Stimulated activated effector memory CD8-positive, alpha-beta T cell treated with anti-CD3 and anti-CD28 coated beads, Interleukin-12 subunit alpha, Interleukin-12 subunit beta, amount 100 ng/mL, for 72 hours (primary cell): ENCODE data around the gene PACSIN2.
A peak's percentile ranks its signal among the peaks of the same experiment; 100 is the strongest.
"Not testable (repeated sequence)": the region's sequence is repeated elsewhere in the genome, so short reads cannot be mapped to it uniquely, and the experiment has no call there.

Experiments
- ATAC-seq: fragments of 150-1000 bp; cut with Tn5 transposase; 2 replicates; pipeline ENCODE4 v1.10.0; 2021
- DNase-seq, 2 donors: peaks; one replicate each; pipeline ENCODE4 v3.0.0; 2021 to 2022; ENCODE audit warnings: low spot score in 2 of 2
- H3K27ac Mint-ChIP-seq: one replicate; pipeline ENCODE4 v1.8.0; 2022; ENCODE audit warnings: mild to moderate bottlenecking, mixed read lengths
- H3K36me3 Mint-ChIP-seq: one replicate; pipeline ENCODE4 v1.8.0; 2022; ENCODE audit warnings: mild to moderate bottlenecking, mixed read lengths
- H3K4me1 Mint-ChIP-seq: one replicate; pipeline ENCODE4 v1.8.0; 2022; ENCODE audit warnings: mixed read lengths
- H3K4me3 Mint-ChIP-seq: one replicate; pipeline ENCODE4 v1.8.0; 2022; ENCODE audit warnings: mild to moderate bottlenecking, mixed read lengths
- H3K9me3 Mint-ChIP-seq: one replicate; pipeline ENCODE4 v1.8.0; 2022; ENCODE audit warnings: mixed read lengths

Gene PACSIN2

GRCh38 chr22:43016150-43016549 is 1.2 kb upstream of the PACSIN2 start:
- ATAC-seq, H3K36me3 Mint-ChIP-seq, H3K9me3 Mint-ChIP-seq, H3K27ac Mint-ChIP-seq, DNase-seq: not testable (repeated sequence)
- Mint-ChIP-seq H3K4me1 (peaks cover 26% of the 10 kb centered on the region), H3K4me3 (peak overlapping the region; percentile 92)

GRCh38 chr22:43015677-43016042 is 711 bp upstream of the PACSIN2 start:
- ATAC-seq: no peak
- H3K9me3 Mint-ChIP-seq: no peaks in the 10 kb centered on the region
- H3K36me3 Mint-ChIP-seq: peaks cover 7% of the 10 kb centered on the region
- peak overlapping the region; percentile 90 for H3K27ac Mint-ChIP-seq
- peak overlapping the region; percentile 92 for H3K4me3 Mint-ChIP-seq
- DNase-seq: no peak
- H3K4me1 Mint-ChIP-seq: peaks cover 26% of the 10 kb centered on the region

- Mint-ChIP-seq H3K9me3 (no peaks in the 10 kb centered on the region), H3K4me3 (peak overlapping the region; percentile 92), H3K36me3 (peaks cover 7% of the 10 kb centered on the region), H3K27ac (peak overlapping the region; percentile 90), H3K4me1 (peaks cover 26% of the 10 kb centered on the region)
- DNase-seq: peak in 1 of 2 donors; percentile 69
- ATAC-seq: peak; percentile 20
Observed at GRCh38 chr22:43014316-43014868, 557 bp downstream of the PACSIN2 start.

GRCh38 chr22:43013355-43014315 is 1.3 kb downstream of the PACSIN2 start:
- peaks cover 7% of the 10 kb centered on the region for H3K36me3 Mint-ChIP-seq
- DNase-seq (no peak), ATAC-seq (peak; percentile 17)
- H3K4me3 Mint-ChIP-seq: peak overlapping the region; percentile 92
- peak overlapping the region; percentile 90 for H3K27ac Mint-ChIP-seq
- H3K9me3 Mint-ChIP-seq: no peaks in the 10 kb centered on the region
- H3K4me1 Mint-ChIP-seq: peaks cover 34% of the 10 kb centered on the region

GRCh38 chr22:43012390-43012789 is 2.6 kb downstream of the PACSIN2 start:
- H3K4me3 Mint-ChIP-seq: no peak overlapping the region
- H3K27ac Mint-ChIP-seq: no peak overlapping the region
- ATAC-seq: no peak
- peaks cover 43% of the 10 kb centered on the region for H3K4me1 Mint-ChIP-seq
- H3K36me3 Mint-ChIP-seq: peaks cover 7% of the 10 kb centered on the region
- DNase-seq: no peak
- H3K9me3 Mint-ChIP-seq: no peaks in the 10 kb centered on the region

GRCh38 chr22:43011079-43011478 is 3.9 kb downstream of the PACSIN2 start:
- no peaks in the 10 kb centered on the region for H3K9me3 Mint-ChIP-seq
- no peak overlapping the region for H3K4me3 Mint-ChIP-seq
- H3K36me3 Mint-ChIP-seq: peaks cover 7% of the 10 kb centered on the region
- no peak for DNase-seq
- peaks cover 51% of the 10 kb centered on the region for H3K4me1 Mint-ChIP-seq
- no peak overlapping the region for H3K27ac Mint-ChIP-seq
- no peak for ATAC-seq

GRCh38 chr22:43009444-43009843 is 5.5 kb downstream of the PACSIN2 start:
- ATAC-seq: no peak
- DNase-seq: no peak
- H3K9me3 Mint-ChIP-seq: no peaks in the 10 kb centered on the region
- H3K4me3 Mint-ChIP-seq: no peak overlapping the region
- H3K27ac Mint-ChIP-seq: no peak overlapping the region
- H3K4me1 Mint-ChIP-seq: peaks cover 54% of the 10 kb centered on the region
- H3K36me3 Mint-ChIP-seq: no peaks in the 10 kb centered on the region

GRCh38 chr22:43008921-43009320 is 6.0 kb downstream of the PACSIN2 start:
- Mint-ChIP-seq H3K36me3 (no peaks in the 10 kb centered on the region), H3K27ac (no peak overlapping the region), H3K9me3 (no peaks in the 10 kb centered on the region), H3K4me1 (peaks cover 54% of the 10 kb centered on the region), H3K4me3 (no peak overlapping the region)
- DNase-seq: no peak
- no peak for ATAC-seq

GRCh38 chr22:43008509-43008908 is 6.4 kb downstream of the PACSIN2 start:
- ATAC-seq (no peak), DNase-seq (no peak)
- no peak overlapping the region for H3K27ac Mint-ChIP-seq
- no peaks in the 10 kb centered on the region for H3K36me3 Mint-ChIP-seq
- H3K4me1 Mint-ChIP-seq: peaks cover 54% of the 10 kb centered on the region
- H3K9me3 Mint-ChIP-seq: no peaks in the 10 kb centered on the region
- H3K4me3 Mint-ChIP-seq: no peak overlapping the region

- peaks cover 53% of the 10 kb centered on the region for H3K4me1 Mint-ChIP-seq
- DNase-seq: no peak
- peak; percentile 80 for ATAC-seq
- no peaks in the 10 kb centered on the region for H3K36me3 Mint-ChIP-seq
- H3K9me3 Mint-ChIP-seq: no peaks in the 10 kb centered on the region
- H3K4me3 Mint-ChIP-seq: no peak overlapping the region
- peak overlapping the region; percentile 67 for H3K27ac Mint-ChIP-seq
Observed at GRCh38 chr22:43007519-43008102, 7.3 kb downstream of the PACSIN2 start.

GRCh38 chr22:43006753-43007152 is 8.2 kb downstream of the PACSIN2 start:
- Mint-ChIP-seq H3K36me3 (no peaks in the 10 kb centered on the region), H3K27ac (peak overlapping the region; percentile 67), H3K9me3 (no peaks in the 10 kb centered on the region), H3K4me1 (peaks cover 61% of the 10 kb centered on the region), H3K4me3 (no peak overlapping the region)
- ATAC-seq: no peak
- no peak for DNase-seq

GRCh38 chr22:43006016-43006505 is 8.9 kb downstream of the PACSIN2 start:
- ATAC-seq: no peak
- no peaks in the 10 kb centered on the region for H3K36me3 Mint-ChIP-seq
- peaks cover 68% of the 10 kb centered on the region for H3K4me1 Mint-ChIP-seq

GRCh38 chr22:43005106-43005505 is 9.8 kb downstream of the PACSIN2 start:
- no peak for ATAC-seq
- no peak for DNase-seq
- H3K9me3 Mint-ChIP-seq: no peaks in the 10 kb centered on the region
- H3K4me1 Mint-ChIP-seq: peaks cover 78% of the 10 kb centered on the region
- no peak overlapping the region for H3K4me3 Mint-ChIP-seq
- no peaks in the 10 kb centered on the region for H3K36me3 Mint-ChIP-seq
- peak overlapping the region; percentile 30 for H3K27ac Mint-ChIP-seq

More at GRCh38 chr22:43006016-43006505, 8.9 kb downstream of the PACSIN2 start:
- no peaks in the 10 kb centered on the region for H3K9me3 Mint-ChIP-seq
- DNase-seq: no peak
- H3K27ac Mint-ChIP-seq: no peak overlapping the region
- H3K4me3 Mint-ChIP-seq: no peak overlapping the region

- Mint-ChIP-seq H3K4me1 (peaks cover 84% of the 10 kb centered on the region), H3K4me3 (peak overlapping the region; percentile 4), H3K9me3 (no peaks in the 10 kb centered on the region), H3K27ac (peak overlapping the region; percentile 30), H3K36me3 (no peaks in the 10 kb centered on the region)
- no peak for DNase-seq
- ATAC-seq: peak; percentile 46
Observed at GRCh38 chr22:43004362-43005035, 10.4 kb downstream of the PACSIN2 start.

- DNase-seq (no peak), ATAC-seq (no peak)
- H3K4me1 Mint-ChIP-seq: peaks cover 87% of the 10 kb centered on the region
- peak overlapping the region; percentile 34 for H3K4me3 Mint-ChIP-seq
- H3K36me3 Mint-ChIP-seq: no peaks in the 10 kb centered on the region
- no peaks in the 10 kb centered on the region for H3K9me3 Mint-ChIP-seq
- H3K27ac Mint-ChIP-seq: peak overlapping the region; percentile 43
Observed at GRCh38 chr22:43002202-43002586, 12.8 kb downstream of the PACSIN2 start.
